Mucosa of descending colon (tissue), 3 donors: Measurements from ENCODE around the gene POLR3A. TPM values are rescaled to one million over a fixed set of nuclear protein-coding genes. Genes with fewer than 3 reads are reported as not detected.

Source experiments
- ATAC-seq: fragments of 200-7000 bp; cut with Tn5 transposase; one replicate; pipeline ENCODE4 v1.9.1; 2020; ENCODE audit warnings: mild to moderate bottlenecking, moderate library complexity
- DNase-seq, 3 donors: peaks; one replicate each; pipeline ENCODE4 v3.0.0-alpha.2; 2020
- H3K36me3 ChIP-seq: fragments of 200-600 bp; one replicate; pipeline ENCODE4 v1.8.0; 2021; ENCODE audit warnings: low read depth, mild to moderate bottlenecking
- H3K4me1 ChIP-seq: fragments of 200-600 bp; one replicate; pipeline ENCODE4 v1.8.0; 2021; ENCODE audit warnings: low read depth, mild to moderate bottlenecking
- H3K4me3 ChIP-seq: fragments of 200-600 bp; one replicate; pipeline ENCODE4 v1.8.0; 2021; ENCODE audit warnings: mild to moderate bottlenecking
- H3K9me3 ChIP-seq: fragments of 200-600 bp; one replicate; pipeline ENCODE4 v1.8.0; 2021; ENCODE audit warnings: mild to moderate bottlenecking
- intact Hi-C, 2 donors: fragments of 100-400 bp; cut with DNase I in 1 of 2; cut with micrococcal nuclease in 1 of 2; formaldehyde crosslinking; loops; one replicate each; pipeline versions ENCODE4 v1.11.0 to v1.11.1; 2022; cut with DNase I, micrococcal nuclease
- total RNA-seq, 3 donors: library from RNA; stranded (reverse); fragmentation: NEBNext Ultra II Directional in 2 of 3; extraction: Animal tissue kit (Norgen Biotek cat#: 25700) in 2 of 3; gene quantifications; one replicate each; pipeline versions ENCODE4 v1.2.1 to v1.2.4, GENCODE V29; 2021 to 2023
- TF ChIP-seq, protein P1 (sequence below): fragments of 200-600 bp; IDR thresholded peaks from one replicate; pipeline ENCODE4 v1.8.0; 2022; ENCODE audit warnings: antibody characterized with exemption, mild to moderate bottlenecking
- donor health status: DM: no; HTN: no; CAD: no; lungs with moderate emphysema.
- donor health status: DM: no; HTN: no; CAD: no.
- donor health status: DM: no; HTN: yes; CAD: no.

The POLR3A gene
- total RNA-seq, 3 donors from 2014 or later = 13.9 to 14.1 (median 14.1) TPM

DNA sequence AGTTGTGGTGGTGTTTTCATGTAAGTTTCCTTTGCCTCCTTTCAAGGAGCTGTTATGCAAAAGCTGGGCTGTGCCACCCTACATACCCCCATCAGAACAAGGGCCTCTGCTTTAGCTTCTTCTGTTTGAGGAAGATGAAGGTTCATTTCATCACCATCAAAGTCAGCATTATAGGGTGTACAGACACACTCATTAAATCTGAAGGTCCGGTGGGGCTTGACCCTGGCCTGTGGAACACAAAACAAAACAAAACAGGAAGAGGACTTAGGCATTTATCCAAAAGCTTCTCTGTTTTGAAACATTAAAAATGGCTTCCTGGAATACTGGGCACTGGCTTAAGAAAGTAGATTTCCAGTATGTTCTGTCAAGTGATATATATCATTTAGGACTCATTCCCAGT, 15.8 kb downstream of the POLR3A start:
- Histone ChIP-seq H3K9me3 (no peaks in the 10 kb centered on the region), H3K4me1 (no peaks in the 10 kb centered on the region), H3K4me3 (no peak overlapping the region), H3K36me3 (no peaks in the 10 kb centered on the region)
- TF ChIP-seq, protein P1, sequence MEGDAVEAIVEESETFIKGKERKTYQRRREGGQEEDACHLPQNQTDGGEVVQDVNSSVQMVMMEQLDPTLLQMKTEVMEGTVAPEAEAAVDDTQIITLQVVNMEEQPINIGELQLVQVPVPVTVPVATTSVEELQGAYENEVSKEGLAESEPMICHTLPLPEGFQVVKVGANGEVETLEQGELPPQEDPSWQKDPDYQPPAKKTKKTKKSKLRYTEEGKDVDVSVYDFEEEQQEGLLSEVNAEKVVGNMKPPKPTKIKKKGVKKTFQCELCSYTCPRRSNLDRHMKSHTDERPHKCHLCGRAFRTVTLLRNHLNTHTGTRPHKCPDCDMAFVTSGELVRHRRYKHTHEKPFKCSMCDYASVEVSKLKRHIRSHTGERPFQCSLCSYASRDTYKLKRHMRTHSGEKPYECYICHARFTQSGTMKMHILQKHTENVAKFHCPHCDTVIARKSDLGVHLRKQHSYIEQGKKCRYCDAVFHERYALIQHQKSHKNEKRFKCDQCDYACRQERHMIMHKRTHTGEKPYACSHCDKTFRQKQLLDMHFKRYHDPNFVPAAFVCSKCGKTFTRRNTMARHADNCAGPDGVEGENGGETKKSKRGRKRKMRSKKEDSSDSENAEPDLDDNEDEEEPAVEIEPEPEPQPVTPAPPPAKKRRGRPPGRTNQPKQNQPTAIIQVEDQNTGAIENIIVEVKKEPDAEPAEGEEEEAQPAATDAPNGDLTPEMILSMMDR = no peak
- intact Hi-C loops = no loop called here
- ATAC-seq (no peak), DNase-seq (no peak)

DNA sequence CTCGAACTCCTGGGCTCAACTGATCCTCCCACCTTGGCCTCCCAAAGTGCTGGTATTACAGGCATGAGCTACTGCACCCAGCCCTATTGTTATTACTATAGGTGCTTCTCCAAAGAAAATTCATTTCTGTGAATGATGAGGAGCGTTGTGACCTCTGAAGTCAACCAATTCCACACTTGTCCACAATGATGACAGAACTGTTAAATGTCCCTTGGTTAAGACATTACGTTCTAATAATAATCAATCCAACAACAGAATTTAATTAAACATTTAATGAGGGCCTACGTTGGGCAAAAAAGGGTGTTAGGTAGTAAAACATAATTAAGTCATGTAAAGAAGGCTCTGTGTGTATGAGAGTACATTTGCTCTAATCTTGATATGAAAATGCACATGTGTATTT, 18.2 kb downstream of the POLR3A start:
- H3K4me1 ChIP-seq = no peaks in the 10 kb centered on the region
- no peaks in the 10 kb centered on the region for H3K36me3 ChIP-seq
- intact Hi-C loops = no loop called here
- TF ChIP-seq, protein P1 = no peak
- H3K9me3 ChIP-seq = no peaks in the 10 kb centered on the region
- no peak overlapping the region for H3K4me3 ChIP-seq
- ATAC-seq = no peak
- DNase-seq = no peak

DNA sequence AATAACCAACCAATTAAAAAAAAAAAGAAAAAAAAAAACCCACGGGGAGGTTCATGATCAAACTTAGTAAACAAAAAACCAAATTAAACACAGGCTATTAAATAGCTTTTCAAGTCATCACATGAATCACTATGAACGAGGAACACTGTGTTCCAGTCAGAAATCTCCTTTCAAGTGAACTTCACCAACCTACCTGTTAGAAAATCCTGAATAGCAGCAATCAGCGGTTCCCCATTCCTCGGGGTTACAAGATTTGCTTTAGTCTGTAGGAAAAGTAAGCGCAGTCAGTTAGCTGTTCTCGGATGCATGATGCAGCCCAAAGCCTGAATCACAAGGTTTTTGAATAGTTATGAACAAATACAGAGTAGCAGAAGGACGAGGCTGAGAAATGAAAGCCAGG, 19.0 kb downstream of the POLR3A start:
- TF ChIP-seq, protein P1 = no peak
- intact Hi-C loops = no loop called here
- H3K9me3 ChIP-seq = no peaks in the 10 kb centered on the region
- H3K36me3 ChIP-seq = no peaks in the 10 kb centered on the region
- DNase-seq = no peak
- no peaks in the 10 kb centered on the region for H3K4me1 ChIP-seq
- no peak for ATAC-seq
- no peak overlapping the region for H3K4me3 ChIP-seq

DNA sequence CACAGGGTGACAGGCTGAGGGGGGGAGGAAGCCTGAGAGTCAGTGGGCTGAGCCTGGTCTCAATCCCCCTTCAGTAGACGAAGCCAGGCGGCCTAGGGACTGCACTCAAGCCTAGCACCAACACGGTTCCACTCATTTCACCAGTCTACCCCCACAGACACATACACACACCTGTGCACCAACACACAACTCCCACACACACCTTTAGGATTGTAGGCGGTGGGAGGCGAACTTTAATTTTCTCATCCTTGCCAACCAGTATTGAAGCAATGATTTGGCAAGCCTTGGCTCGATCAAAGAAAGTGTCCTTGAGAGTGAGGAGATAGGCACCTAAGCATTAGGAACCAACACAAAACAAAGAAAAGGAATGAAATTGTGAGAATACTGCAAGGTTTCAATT, 19.7 kb downstream of the POLR3A start:
- Histone ChIP-seq H3K9me3 (no peaks in the 10 kb centered on the region), H3K4me3 (no peak overlapping the region), H3K36me3 (no peaks in the 10 kb centered on the region), H3K4me1 (no peaks in the 10 kb centered on the region)
- intact Hi-C loops = loop anchor here in 1 of 2 donors (10.0 kb wide), 1 partner anchor 195 kb away; no protein-coding TSS in a partner anchor
- ATAC-seq (no peak), DNase-seq (no peak)
- TF ChIP-seq, protein P1 = no peak

DNA sequence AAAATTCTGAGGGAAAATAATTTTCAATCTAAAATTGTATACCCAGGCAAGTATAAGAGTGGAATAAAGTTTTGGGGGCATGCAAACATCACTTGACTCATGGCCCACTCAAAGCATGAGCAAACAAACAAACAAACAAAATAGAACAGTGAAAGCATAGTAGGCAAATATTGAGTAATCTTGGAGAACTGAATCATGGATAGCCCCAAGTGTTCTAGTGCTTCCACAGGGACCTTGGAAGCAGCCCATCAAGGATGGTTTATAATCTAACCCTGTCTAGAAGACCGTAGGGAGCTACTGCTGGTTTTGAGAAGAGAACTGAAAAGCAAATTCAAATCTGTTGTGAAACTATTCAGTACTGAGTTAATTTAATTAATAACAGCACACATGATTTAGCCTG, 22.1 kb downstream of the POLR3A start:
- H3K36me3 ChIP-seq = peaks cover 10% of the 10 kb centered on the region
- no peaks in the 10 kb centered on the region for H3K4me1 ChIP-seq
- no peak for ATAC-seq
- no peaks in the 10 kb centered on the region for H3K9me3 ChIP-seq
- TF ChIP-seq, protein P1 = no peak
- no peak overlapping the region for H3K4me3 ChIP-seq
- intact Hi-C loops = loop anchor here in 1 of 2 donors (10.0 kb wide), 1 partner anchor 192 kb away; no protein-coding TSS in a partner anchor
- no peak for DNase-seq
